Trophoblast cell (in vitro differentiated cells and primary cell): ENCODE data around the gene LIPK.

ENCODE experiments used
- DNase-seq, 2 donors: peaks; one replicate each; pipeline ENCODE4 v3.0.0-alpha.2; 2016
- H2AFZ ChIP-seq: 2 replicates; pipeline ENCODE4 v1.6.1; 2013; ENCODE audit warnings: low read length, moderate library complexity, mild to moderate bottlenecking; ENCODE audit not compliant: insufficient read depth, poor library complexity
- H2AK5ac ChIP-seq: 2 replicates; pipeline ENCODE4 v1.6.1; 2013; ENCODE audit warnings: mild to moderate bottlenecking, low read length
- H2BK120ac ChIP-seq: 2 replicates; pipeline ENCODE4 v1.6.1; 2013; ENCODE audit warnings: low read length, mild to moderate bottlenecking, moderate library complexity; ENCODE audit not compliant: insufficient read depth, poor library complexity
- H2BK12ac ChIP-seq: 2 replicates; pipeline ENCODE4 v1.6.1; 2013; ENCODE audit warnings: mild to moderate bottlenecking, low read length, moderate library complexity
- H2BK5ac ChIP-seq: 2 replicates; pipeline ENCODE4 v1.6.1; 2013; ENCODE audit warnings: low read length, low read depth, moderate library complexity, mild to moderate bottlenecking; ENCODE audit not compliant: poor library complexity
- H3K14ac ChIP-seq: 2 replicates; pipeline ENCODE4 v1.6.1; 2013; ENCODE audit warnings: mild to moderate bottlenecking, low read length
- H3K18ac ChIP-seq: 2 replicates; pipeline ENCODE4 v1.6.1; 2013; ENCODE audit warnings: mild to moderate bottlenecking, low read length
- H3K23ac ChIP-seq: 2 replicates; pipeline ENCODE4 v1.6.1; 2013; ENCODE audit warnings: low read length
- H3K27ac ChIP-seq: 2 replicates; pipeline ENCODE4 v1.5.1; 2013; ENCODE audit warnings: low read depth, mild to moderate bottlenecking, inconsistent platforms, low read length, moderate library complexity
- H3K27me3 ChIP-seq: 2 replicates; pipeline ENCODE4 v1.6.1; 2013; ENCODE audit warnings: inconsistent platforms, mild to moderate bottlenecking, low read length, moderate library complexity; ENCODE audit not compliant: insufficient read depth
- H3K36me3 ChIP-seq, 2 experiments: 1 replicate in 1 of 2; 2 replicates in 1 of 2; pipeline ENCODE4 v1.6.1; 2013; ENCODE audit warnings: low read length in 2 of 2, mild to moderate bottlenecking in 2 of 2, moderate library complexity in 1 of 2; ENCODE audit not compliant: insufficient read depth in 2 of 2, control insufficient read depth in 1 of 2
- H3K4ac ChIP-seq: 2 replicates; pipeline ENCODE4 v1.6.1; 2013; ENCODE audit warnings: low read depth, mild to moderate bottlenecking, low read length, moderate library complexity
- H3K4me1 ChIP-seq, 2 experiments: 1 replicate in 1 of 2; 2 replicates in 1 of 2; pipeline ENCODE4 v1.6.1; 2013; ENCODE audit warnings: low read length in 2 of 2, mild to moderate bottlenecking in 2 of 2, moderate library complexity in 1 of 2; ENCODE audit not compliant: insufficient read depth in 2 of 2, control insufficient read depth in 1 of 2
- H3K4me2 ChIP-seq: 2 replicates; pipeline ENCODE4 v1.6.1; 2013; ENCODE audit warnings: inconsistent platforms, mild to moderate bottlenecking, low read length, moderate library complexity
- H3K4me3 ChIP-seq: 2 replicates; pipeline ENCODE4 v1.5.1; 2013; ENCODE audit warnings: mild to moderate bottlenecking, low read depth, low read length, inconsistent platforms
- H3K79me1 ChIP-seq: one replicate; pipeline ENCODE4 v1.6.1; 2013; ENCODE audit warnings: low read length
- H3K79me2 ChIP-seq: 2 replicates; pipeline ENCODE4 v1.6.1; 2013; ENCODE audit warnings: low read length, mild to moderate bottlenecking; ENCODE audit not compliant: control insufficient read depth, insufficient read depth, poor library complexity
- H3K9ac ChIP-seq: 2 replicates; pipeline ENCODE4 v1.6.1; 2013; ENCODE audit warnings: mild to moderate bottlenecking, low read length
- H3K9me3 ChIP-seq: 2 replicates; pipeline ENCODE4 v1.6.1; 2013; ENCODE audit warnings: low read depth, mild to moderate bottlenecking, control low read depth, inconsistent platforms, low read length; ENCODE audit not compliant: insufficient read depth
- H4K12ac ChIP-seq: 2 replicates; pipeline ENCODE4 v1.6.1; 2013; ENCODE audit warnings: low read depth, mild to moderate bottlenecking, low read length, moderate library complexity
- H4K8ac ChIP-seq: 2 replicates; pipeline ENCODE4 v1.6.1; 2013; ENCODE audit warnings: low read depth, mild to moderate bottlenecking, low read length, moderate library complexity
- H4K91ac ChIP-seq: one replicate; pipeline ENCODE4 v1.6.1; 2013; ENCODE audit warnings: low read depth, mild to moderate bottlenecking, low read length, moderate library complexity
- WGBS: extraction: QIAGEN DNeasy Blood & Tissue Kit; methylation state at CpG from one replicate; pipeline ENCODE4 v1.1.7; 2013; ENCODE audit warnings: missing lambda C conversion rate; ENCODE audit not compliant: insufficient read length, insufficient coverage; ENCODE audit errors: extremely low coverage; 5-methylcytosine and 5-hydroxymethylcytosine counted together

LIPK gene

GRCh38 chr10:88756660-88757059 lies 50.6 kb downstream of the LIPK start:
- Histone ChIP-seq H2BK12ac (no peak overlapping the region), H4K91ac (no peak overlapping the region), H3K27me3 (no peaks in the 10 kb centered on the region), H3K27ac (no peak overlapping the region), H3K14ac (no peak overlapping the region), H3K79me2 (no peaks in the 10 kb centered on the region), H3K18ac (no peak overlapping the region), H3K36me3 (no peaks in the 10 kb centered on the region), H3K9ac (no peak overlapping the region), H3K79me1 (no peaks in the 10 kb centered on the region), H3K9me3 (no peaks in the 10 kb centered on the region), H3K4me3 (no peak overlapping the region), H3K4me2 (no peak overlapping the region), H3K4me1 (no peaks in the 10 kb centered on the region), H2AK5ac (no peak overlapping the region), H3K4ac (no peak overlapping the region), H2BK120ac (no peak overlapping the region), H2BK5ac (no peak overlapping the region), H4K8ac (no peak overlapping the region), H3K23ac (no peak overlapping the region), H2AFZ (no peak overlapping the region), H4K12ac (no peak overlapping the region)
- DNase-seq, result no peak
- WGBS, result no CpG with 5 or more reads among the region's 1 CpG

GRCh38 chr10:88759366-88760101 lies 53.5 kb downstream of the LIPK start, which contains the start of gene LIPN:
Gene LIPN (plus strand): TSS chr10:88760020. CDS start chr10:88761406, 1,386 bp downstream.
- no peak within 1 kb of the TSS for H3K27ac ChIP-seq
- no peak within 1 kb of the TSS for H3K4ac ChIP-seq
- H4K91ac ChIP-seq, result no peak within 1 kb of the TSS
- H3K79me2 ChIP-seq, result no peaks in the 10 kb centered on the region
- no peak within 1 kb of the TSS for H2AK5ac ChIP-seq
- H3K4me3 ChIP-seq, result no peak within 1 kb of the TSS
- no peak within 1 kb of the TSS for H3K18ac ChIP-seq
- H3K4me2 ChIP-seq, result no peak within 1 kb of the TSS
- H3K9ac ChIP-seq, result no peak within 1 kb of the TSS
- no CpG with 5 or more reads among the region's 7 CpGs for WGBS
- no peak within 1 kb of the TSS for H3K14ac ChIP-seq
- no peak within 1 kb of the TSS for H4K12ac ChIP-seq
- no peak within 1 kb of the TSS for H2BK5ac ChIP-seq
- H3K23ac ChIP-seq, result no peak within 1 kb of the TSS
- no peaks in the 10 kb centered on the region for H3K27me3 ChIP-seq
- H3K79me1 ChIP-seq, result no peaks in the 10 kb centered on the region
- H3K36me3 ChIP-seq, result no peaks in the 10 kb centered on the region
- H4K8ac ChIP-seq, result no peak within 1 kb of the TSS
- no peak within 1 kb of the TSS for H2BK120ac ChIP-seq
- no peak within 1 kb of the TSS for H2BK12ac ChIP-seq
- DNase-seq, result peak; percentile 24 to 63
- no peak within 1 kb of the TSS for H2AFZ ChIP-seq
- H3K4me1 ChIP-seq, result no peaks in the 10 kb centered on the region
- H3K9me3 ChIP-seq, result no peaks in the 10 kb centered on the region

GRCh38 chr10:88762906-88763305 lies 56.9 kb downstream of the LIPK start:
- Histone ChIP-seq H2BK5ac (no peak overlapping the region), H3K27me3 (no peaks in the 10 kb centered on the region), H2BK120ac (no peak overlapping the region), H3K36me3 (no peaks in the 10 kb centered on the region), H3K79me1 (no peaks in the 10 kb centered on the region), H3K9ac (no peak overlapping the region), H2BK12ac (no peak overlapping the region), H4K12ac (no peak overlapping the region), H2AFZ (no peak overlapping the region), H3K4me3 (no peak overlapping the region), H3K27ac (no peak overlapping the region), H3K79me2 (no peaks in the 10 kb centered on the region), H3K23ac (no peak overlapping the region), H3K4me2 (no peak overlapping the region), H2AK5ac (no peak overlapping the region), H4K8ac (no peak overlapping the region), H3K18ac (no peak overlapping the region), H3K9me3 (no peaks in the 10 kb centered on the region), H3K14ac (no peak overlapping the region), H4K91ac (no peak overlapping the region), H3K4ac (no peak overlapping the region), H3K4me1 (no peaks in the 10 kb centered on the region)
- no CpG with 5 or more reads among the region's 1 CpG for WGBS
- DNase-seq, result no peak

GRCh38 chr10:88763441-88763840 lies 57.4 kb downstream of the LIPK start:
- Histone ChIP-seq H3K9ac (no peak overlapping the region), H2BK12ac (no peak overlapping the region)

More at GRCh38 chr10:88763441-88763840, 57.4 kb downstream of the LIPK start:
- H3K27me3 ChIP-seq, result no peaks in the 10 kb centered on the region
- H4K91ac ChIP-seq, result no peak overlapping the region
- H3K27ac ChIP-seq, result no peak overlapping the region
- H2AFZ ChIP-seq, result no peak overlapping the region
- H3K4me2 ChIP-seq, result no peak overlapping the region
- no peaks in the 10 kb centered on the region for H3K4me1 ChIP-seq
- H2AK5ac ChIP-seq, result no peak overlapping the region
- no peaks in the 10 kb centered on the region for H3K79me1 ChIP-seq
- no peak overlapping the region for H3K18ac ChIP-seq
- no peak overlapping the region for H3K14ac ChIP-seq
- H3K79me2 ChIP-seq, result no peaks in the 10 kb centered on the region
- no peak overlapping the region for H2BK120ac ChIP-seq
- H4K12ac ChIP-seq, result no peak overlapping the region
- WGBS, result no CpG with 5 or more reads among the region's 1 CpG
- H3K9me3 ChIP-seq, result no peaks in the 10 kb centered on the region
- no peak overlapping the region for H3K23ac ChIP-seq
- no peak overlapping the region for H4K8ac ChIP-seq
- H3K4me3 ChIP-seq, result no peak overlapping the region
- no peak overlapping the region for H2BK5ac ChIP-seq
- no peaks in the 10 kb centered on the region for H3K36me3 ChIP-seq
- H3K4ac ChIP-seq, result no peak overlapping the region
- peak in 1 of 2 donors; percentile 33 for DNase-seq
